Right ventricle myocardium inferior (tissue), 1 donor: Measurements from ENCODE around the gene ACOT7. TPM values are rescaled to one million over a fixed set of nuclear protein-coding genes. Genes with fewer than 3 reads are reported as not detected.
"Not testable (repeated sequence)": the region's sequence is repeated elsewhere in the genome, so short reads cannot be mapped to it uniquely, and the experiment has no call there.

Source experiments
- ATAC-seq: fragments of 200-7000 bp; cut with Tn5 transposase; one replicate; pipeline ENCODE4 v1.9.1; 2020; ENCODE audit warnings: mild to moderate bottlenecking, moderate library complexity
- DNase-seq: peaks from one replicate; pipeline ENCODE4 v3.0.0; 2021; ENCODE audit errors: missing footprints
- intact Hi-C: fragments of 100-400 bp; cut with DNase I; formaldehyde crosslinking; loops from one replicate; pipeline ENCODE4 v1.11.0; 2022
- total RNA-seq: library from RNA; stranded (reverse); fragmentation: NEBNext Ultra II Directional; extraction: Animal tissue kit (Norgen Biotek cat#: 25700); gene quantifications from one replicate; pipeline ENCODE4 v1.2.1, GENCODE V29; 2021
- donor health status: DM: no; HTN: yes; CAD: no; lungs with severe emphysema.

The ACOT7 gene
- total RNA-seq, 1 donor from 2014 or later: 9.8 TPM

GRCh38 chr1:6331543-6332273 lies 61.9 kb downstream of the ACOT7 start:
- ATAC-seq: no peak
- intact Hi-C loops: no loop called here
- DNase-seq: no peak

- intact Hi-C loops: no loop called here
- ATAC-seq (no peak), DNase-seq (no peak)
Measured at GRCh38 chr1:6330410-6330911, 63.1 kb downstream of the ACOT7 start.

GRCh38 chr1:6329851-6330250 lies 63.7 kb downstream of the ACOT7 start:
- intact Hi-C loops: no loop called here
- DNase-seq (no peak), ATAC-seq (peak; percentile 31)

- DNase-seq (no peak), ATAC-seq (no peak)
- intact Hi-C loops: no loop called here
Measured at GRCh38 chr1:6329396-6329795, 64.2 kb downstream of the ACOT7 start.

GRCh38 chr1:6328696-6329095 lies 64.9 kb downstream of the ACOT7 start:
- no peak for ATAC-seq
- DNase-seq: no peak
- intact Hi-C loops: no loop called here

GRCh38 chr1:6328091-6328490 lies 65.5 kb downstream of the ACOT7 start:
- intact Hi-C loops: no loop called here
- ATAC-seq (no peak), DNase-seq (no peak)

- no peak for DNase-seq
- ATAC-seq: no peak
- intact Hi-C loops: no loop called here
Measured at GRCh38 chr1:6325482-6325881, 68.1 kb downstream of the ACOT7 start.

GRCh38 chr1:6322161-6322560 lies 71.4 kb downstream of the ACOT7 start:
- DNase-seq (no peak), ATAC-seq (no peak)
- intact Hi-C loops: no loop called here

GRCh38 chr1:6321205-6321604 lies 72.4 kb downstream of the ACOT7 start:
- DNase-seq (no peak), ATAC-seq (no peak)
- intact Hi-C loops: no loop called here

- ATAC-seq: no peak
- DNase-seq: no peak
- intact Hi-C loops: no loop called here
Measured at GRCh38 chr1:6317098-6317760, 76.3 kb downstream of the ACOT7 start.

GRCh38 chr1:6316240-6317097 lies 77.1 kb downstream of the ACOT7 start:
- intact Hi-C loops: no loop called here
- no peak for DNase-seq

GRCh38 chr1:6314503-6314902 lies 79.1 kb downstream of the ACOT7 start:
- no peak for ATAC-seq
- intact Hi-C loops: no loop called here
- no peak for DNase-seq

More at GRCh38 chr1:6316240-6317097, 77.1 kb downstream of the ACOT7 start:
- ATAC-seq: no peak

- ATAC-seq (peak; percentile 20), DNase-seq (no peak)
- intact Hi-C loops: no loop called here
Measured at GRCh38 chr1:6313393-6314200, 80.0 kb downstream of the ACOT7 start.

GRCh38 chr1:6310116-6310848 lies 83.3 kb downstream of the ACOT7 start:
- intact Hi-C loops: no loop called here
- ATAC-seq: no peak
- no peak for DNase-seq

GRCh38 chr1:6309564-6309963 lies 84.0 kb downstream of the ACOT7 start:
- intact Hi-C loops: no loop called here
- ATAC-seq (no peak), DNase-seq (no peak)

GRCh38 chr1:6308449-6308848 lies 85.1 kb downstream of the ACOT7 start:
- ATAC-seq (no peak), DNase-seq (no peak)
- intact Hi-C loops: no loop called here

GRCh38 chr1:6307682-6308081 lies 85.9 kb downstream of the ACOT7 start:
- ATAC-seq, intact Hi-C loops, DNase-seq: not testable (repeated sequence)

GRCh38 chr1:6307099-6307498 lies 86.5 kb downstream of the ACOT7 start:
- no peak for DNase-seq

More at GRCh38 chr1:6307099-6307498, 86.5 kb downstream of the ACOT7 start:
- ATAC-seq: peak; percentile 31
- intact Hi-C loops: no loop called here
